Fibroblast of skin of scalp (primary cell): ENCODE results near the gene EPS15.

Experiments used
- DNase-seq: peaks from one replicate; pipeline ENCODE4 v3.0.0-alpha.2; 2013

Gene EPS15

DNA sequence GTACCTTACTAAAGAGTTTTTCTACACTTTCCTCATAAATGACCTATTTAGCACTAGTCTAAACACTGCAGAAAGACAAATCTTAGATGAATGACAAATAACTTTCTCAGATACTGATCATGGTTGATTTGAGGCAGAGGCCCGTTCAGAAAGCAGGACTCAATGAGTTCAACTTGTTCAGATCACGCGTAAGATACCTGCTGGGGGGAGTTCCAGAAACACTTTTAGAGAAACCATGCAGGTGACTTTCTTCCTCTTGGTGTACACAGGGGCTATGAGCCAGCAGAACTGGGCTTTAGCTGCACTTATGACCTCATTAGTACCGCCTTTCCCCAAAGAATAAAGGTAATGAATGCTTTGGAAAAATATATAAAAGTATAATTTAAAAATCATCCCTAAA lies 149.9 kb downstream of the EPS15 start:
- no peak for DNase-seq

DNA sequence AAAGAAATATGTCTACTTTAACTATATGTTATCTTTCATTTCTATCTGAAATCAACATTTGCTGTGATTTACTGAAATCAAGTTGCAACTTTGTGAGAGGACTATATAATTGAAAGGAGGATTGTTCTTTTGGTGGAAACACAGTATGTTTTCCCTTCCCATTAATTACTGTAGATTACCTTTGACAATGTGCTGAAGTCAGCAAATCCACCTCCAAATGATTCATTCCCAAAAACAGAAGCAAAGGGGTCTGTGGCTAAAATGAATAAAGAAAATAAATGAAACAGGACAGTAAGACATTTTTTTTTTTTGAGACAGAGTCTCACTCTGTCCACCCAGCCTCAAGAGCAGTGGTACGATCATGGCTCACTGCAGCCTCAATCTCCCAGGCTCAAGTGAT lies 153.3 kb downstream of the EPS15 start:
- no peak for DNase-seq

DNA sequence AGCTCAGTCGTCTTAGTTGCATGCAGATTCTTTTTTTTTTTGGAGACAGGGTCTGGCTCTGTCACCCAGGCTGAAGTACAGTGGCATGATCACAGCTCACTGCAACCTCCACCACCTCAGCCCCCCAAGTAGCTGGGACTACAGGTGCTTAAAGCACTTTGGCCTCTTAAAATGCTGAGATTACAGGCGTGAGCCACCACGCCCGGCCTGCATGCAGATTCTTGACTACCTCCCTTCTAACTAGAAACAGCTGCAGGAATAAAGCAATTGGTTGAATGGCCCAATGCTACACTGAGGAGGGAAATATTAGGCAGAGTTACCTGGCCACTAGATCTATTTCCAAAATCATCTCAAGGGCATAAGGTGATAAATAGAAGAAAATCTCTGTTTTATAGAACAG lies 159.2 kb downstream of the EPS15 start:
- DNase-seq: no peak

DNA sequence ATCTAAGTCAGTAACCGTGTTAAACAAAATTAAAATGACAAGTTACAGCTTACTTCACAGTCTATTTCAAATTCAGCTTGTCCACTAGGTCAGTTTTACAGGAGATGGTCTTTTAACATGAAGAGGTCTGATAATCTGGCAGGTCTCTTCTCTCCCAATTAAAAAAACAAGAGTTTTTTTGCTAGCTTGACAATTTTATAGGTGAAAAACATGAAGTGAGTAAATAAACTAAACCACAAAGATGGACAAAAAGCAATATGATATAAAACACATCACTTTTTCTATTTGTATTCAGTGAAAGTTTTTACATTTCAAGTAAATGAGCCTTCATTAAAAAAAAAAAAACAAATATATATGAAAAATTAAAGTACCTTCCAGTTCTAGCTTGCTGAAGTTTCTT lies 163.7 kb downstream of the EPS15 start:
- no peak for DNase-seq

DNA sequence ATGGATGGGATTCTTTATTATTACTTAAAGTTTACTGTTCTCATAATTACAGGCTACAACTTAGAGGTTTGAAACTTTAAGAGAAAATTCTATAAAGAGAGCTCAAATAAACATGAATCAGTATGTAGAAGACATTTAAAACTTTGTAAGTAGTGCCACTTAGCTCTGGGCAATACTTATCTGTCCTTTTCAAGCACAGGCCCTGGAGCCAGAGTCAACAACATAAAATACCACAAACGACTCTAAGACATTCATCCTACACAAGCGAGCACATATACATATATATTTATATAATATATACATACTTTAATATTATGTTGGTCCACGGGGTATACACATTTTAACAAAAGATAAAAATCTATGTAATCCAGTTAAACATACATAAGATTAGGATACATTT lies 164.7 kb downstream of the EPS15 start:
- DNase-seq: no peak

DNA sequence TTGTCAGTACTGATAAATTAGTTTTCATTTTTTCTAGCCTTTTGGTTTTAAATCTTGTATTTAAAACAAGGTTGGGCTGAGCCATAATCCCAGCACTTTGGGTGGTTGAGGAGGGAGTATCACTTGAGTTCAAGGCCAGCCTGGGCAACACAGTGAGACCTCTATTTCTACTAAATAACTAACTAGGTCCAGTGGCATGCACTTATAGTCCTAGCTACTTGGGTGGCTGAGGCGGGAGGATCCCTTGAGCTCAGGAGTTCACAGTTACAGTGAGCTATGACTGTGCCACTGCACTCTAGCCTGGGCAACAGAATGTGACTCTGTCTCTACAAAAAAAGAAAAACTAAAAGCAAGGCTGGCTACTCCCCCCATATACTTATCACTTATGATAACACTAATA lies 167.2 kb downstream of the EPS15 start:
- no peak for DNase-seq

DNA sequence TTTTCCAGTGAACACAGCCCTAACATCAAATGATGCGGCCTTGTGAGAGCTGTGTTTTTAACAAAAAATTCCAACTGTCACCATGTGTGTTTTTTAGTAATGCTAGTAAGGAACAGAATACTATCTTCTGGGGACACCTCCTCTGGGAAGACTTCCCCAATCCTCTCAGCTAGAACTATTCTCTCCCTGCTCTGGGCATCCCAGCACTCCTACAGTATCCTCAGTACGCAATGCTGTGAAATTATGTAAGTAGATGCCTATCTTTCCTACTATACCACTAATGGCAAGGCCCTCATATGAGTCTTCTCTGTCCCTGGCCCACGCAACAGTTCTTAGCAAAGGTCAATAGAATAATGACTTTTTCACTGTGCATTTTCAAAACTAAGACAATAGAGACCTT lies 169.2 kb downstream of the EPS15 start:
- DNase-seq: no peak

DNA sequence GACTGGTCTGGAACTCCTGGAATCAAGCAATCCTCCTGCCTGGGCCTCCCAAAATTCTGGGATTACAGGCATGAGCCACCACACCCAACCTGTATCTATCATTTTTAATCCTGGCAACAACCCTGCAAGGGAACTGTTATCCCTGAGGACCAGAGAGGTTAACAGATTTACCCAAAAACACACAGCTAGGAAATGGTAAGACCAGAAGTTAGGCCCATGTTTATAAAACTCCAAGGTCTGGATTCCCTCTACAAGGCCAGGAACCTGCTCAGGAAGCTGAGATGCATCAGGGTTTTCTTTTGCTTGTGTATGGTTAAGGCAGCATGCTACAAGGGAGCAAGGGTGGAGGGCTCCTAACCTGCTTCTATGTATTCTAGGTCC lies 170.9 kb downstream of the EPS15 start:
- no peak for DNase-seq

DNA sequence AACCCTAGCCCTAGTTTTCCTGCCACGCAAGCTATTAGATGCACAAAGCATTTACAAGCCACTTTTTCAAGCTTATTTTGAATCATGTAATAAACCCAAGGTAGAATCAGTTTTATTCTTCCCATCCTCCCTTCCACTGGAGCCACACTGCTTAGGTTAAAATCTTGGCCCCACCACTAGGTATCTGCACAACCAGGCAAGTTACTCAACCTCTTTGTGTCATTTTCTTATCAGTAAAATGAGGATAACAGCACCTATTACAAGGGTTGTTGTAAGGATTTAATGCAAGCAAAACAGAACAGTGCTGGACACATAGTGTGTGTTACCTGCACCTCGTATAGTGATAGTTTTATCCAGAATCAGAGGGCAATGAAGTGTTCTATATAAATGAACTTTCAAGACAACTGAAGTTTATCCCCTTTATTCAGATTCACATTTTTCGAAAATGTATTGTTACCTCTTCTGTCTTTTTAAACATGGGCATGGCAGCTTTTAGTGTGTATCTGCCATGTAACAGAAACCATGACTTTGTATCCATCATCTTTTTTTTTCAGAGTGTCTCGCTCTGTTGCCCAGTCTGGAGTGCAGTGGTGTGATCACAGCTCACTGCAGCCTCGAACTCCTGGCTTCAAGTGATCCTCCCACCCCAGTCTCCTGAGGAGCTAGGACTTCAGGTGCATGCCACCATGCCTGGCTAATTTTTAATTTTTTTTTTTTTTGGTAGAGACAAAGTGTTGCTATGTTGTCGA lies 171.5 kb downstream of the EPS15 start:
- no peak for DNase-seq

DNA sequence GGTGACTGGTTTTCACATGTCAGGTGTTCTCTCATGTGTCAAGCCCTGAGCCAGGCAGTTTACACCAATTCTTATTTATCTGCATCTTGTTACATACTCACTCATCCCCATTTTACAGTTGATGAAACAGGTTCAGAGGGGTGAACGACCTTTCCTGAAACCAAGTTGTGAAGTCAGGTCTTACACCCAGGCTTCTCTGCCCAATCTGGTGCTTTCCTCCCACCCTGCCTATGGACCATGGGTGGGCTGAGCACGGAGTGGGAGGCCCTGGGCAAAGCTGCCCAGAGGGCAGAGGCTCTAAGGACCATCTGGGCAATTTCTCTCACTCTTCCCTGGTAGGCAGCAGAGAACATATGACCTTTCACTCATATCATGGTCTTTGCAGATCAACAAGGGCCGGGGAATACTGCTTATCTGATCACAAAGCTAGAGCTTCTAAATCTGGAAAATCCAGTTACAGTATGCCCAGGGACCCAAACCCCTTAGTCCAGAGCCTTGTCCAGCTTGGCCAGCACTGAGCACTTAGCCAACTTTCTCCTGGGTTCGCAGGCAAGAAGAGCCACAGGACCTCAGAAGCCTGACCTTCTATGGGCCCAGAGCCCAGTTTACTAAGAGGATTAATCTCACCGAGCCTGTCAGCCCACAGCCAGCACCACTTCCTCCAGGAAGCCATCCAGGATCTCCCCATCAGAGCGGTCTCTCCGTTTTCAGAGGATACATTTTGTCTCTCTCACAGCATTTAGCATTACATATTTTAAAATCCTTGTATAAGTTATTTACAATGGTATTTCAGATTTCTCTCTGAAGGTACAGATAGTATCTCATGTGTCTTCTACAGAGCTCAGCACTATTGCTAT lies 172.8 kb downstream of the EPS15 start:
- DNase-seq: no peak

DNA sequence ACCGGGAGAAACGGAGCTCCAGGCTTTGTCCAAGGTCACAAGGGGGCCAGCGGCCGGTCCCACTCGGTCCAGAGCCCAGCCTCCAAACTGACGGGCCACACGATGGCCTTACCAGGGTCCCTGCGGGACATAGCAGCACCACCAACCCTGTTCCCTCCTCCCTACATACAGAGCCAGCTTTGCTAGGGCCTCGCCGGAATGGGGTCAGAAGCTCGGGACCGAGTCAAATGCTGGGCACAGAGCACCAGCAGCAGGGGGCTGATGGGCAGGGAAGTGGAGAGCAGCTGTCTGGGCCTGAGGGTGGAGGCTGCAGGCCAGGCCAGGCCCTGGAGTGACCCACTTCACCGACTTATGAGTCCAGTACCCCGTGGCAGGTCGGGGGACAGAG lies 173.8 kb downstream of the EPS15 start:
- no peak for DNase-seq

DNA sequence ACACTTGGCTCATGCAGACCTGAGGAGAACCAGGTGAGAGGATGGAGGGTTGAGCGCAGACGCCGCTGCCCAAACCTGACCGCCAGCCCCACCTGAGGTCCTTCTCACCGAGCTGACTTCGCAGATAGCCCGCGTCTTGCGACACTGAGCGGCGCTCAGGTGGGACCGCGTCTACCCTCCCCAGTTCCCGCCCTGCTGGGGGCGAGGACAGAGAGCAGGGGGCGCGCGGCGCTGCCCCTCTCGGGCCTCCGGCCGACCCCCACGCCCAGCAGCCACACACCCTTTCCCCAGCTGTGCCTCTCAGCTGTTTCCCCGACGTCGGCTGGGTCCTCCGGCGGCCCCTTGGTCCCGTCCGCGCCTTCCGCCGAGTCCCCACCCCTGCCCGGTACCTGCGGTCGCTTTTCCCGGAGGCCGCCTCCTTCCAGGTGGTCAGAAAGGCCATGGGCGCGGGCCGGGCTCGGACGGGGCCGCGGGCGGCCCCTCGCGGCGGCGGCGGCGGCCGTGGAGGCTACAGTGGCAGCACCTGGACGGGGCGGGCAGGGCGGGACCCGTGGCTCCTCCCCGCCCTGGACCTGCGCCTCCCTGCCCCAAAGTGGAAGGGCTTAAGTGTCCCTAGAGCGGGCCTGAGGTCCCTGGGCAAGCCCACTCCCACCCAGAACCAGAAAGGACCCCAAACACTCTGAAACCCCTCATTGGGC lies 174.3 kb downstream of the EPS15 start:
- DNase-seq: no peak

DNA sequence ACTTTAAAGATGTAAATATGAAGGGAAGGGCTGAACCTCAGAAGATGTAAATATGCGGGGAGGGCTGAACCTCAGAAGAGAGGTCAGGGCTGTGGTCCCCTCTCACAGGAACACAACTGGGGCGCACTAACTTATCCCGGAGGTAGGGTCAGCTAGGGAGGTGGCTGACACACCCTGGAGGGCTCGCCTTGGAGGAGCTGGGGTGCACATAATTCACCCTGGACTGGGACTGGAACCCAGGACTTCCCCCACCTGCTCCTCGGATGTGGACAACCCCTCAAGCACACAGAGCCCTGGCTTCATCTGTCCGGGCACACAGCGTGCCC lies 174.8 kb downstream of the EPS15 start:
- no peak for DNase-seq

DNA sequence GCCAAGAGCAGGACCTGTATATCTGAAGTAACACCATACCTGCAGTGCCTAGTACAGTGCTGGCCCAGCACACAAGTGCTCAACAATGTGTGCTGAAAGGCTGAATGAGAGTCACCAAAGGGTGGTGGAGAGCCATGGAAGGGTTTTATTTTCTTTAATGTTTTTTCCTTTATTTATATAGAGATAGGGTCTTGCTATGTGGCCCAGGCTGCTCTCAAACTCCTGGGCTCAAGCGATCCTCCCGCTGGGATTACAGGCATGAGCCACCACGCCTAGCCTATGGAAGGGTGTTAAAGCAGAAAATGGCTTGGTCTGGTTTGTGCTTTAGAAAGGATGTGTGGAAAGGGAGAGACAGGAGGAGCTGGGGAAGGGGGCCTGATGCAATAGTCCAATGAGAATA lies 175.4 kb downstream of the EPS15 start:
- DNase-seq: no peak

DNA sequence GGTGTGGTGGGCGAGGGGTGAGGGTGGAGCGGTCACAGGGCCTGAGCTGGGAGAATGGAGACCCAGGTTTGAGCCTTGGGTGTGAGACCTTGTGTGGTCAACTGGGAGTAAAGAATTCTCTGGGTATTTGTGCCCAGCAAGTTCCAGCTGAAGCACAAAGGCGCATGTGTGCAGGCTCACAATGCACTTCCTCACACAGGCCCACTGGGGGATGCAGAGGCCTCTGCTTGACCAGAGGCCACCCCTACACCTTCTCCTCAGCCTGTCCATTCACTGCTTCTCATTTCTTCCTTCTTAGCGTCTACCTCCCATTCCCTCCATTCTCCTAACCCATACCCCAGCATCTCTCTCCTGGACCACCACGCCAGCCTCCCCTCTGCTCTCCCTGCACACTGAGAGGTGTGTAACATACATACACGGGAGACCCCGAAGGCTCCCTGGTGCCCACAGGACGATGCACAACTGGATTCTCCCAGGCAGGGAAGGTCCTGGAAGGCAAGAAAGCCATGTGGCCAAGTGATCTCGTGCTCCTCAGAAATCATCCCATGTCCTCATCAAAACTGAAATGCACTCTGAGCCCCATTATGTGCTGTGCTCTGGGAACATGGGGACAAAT lies 176.4 kb downstream of the EPS15 start:
- no peak for DNase-seq

DNA sequence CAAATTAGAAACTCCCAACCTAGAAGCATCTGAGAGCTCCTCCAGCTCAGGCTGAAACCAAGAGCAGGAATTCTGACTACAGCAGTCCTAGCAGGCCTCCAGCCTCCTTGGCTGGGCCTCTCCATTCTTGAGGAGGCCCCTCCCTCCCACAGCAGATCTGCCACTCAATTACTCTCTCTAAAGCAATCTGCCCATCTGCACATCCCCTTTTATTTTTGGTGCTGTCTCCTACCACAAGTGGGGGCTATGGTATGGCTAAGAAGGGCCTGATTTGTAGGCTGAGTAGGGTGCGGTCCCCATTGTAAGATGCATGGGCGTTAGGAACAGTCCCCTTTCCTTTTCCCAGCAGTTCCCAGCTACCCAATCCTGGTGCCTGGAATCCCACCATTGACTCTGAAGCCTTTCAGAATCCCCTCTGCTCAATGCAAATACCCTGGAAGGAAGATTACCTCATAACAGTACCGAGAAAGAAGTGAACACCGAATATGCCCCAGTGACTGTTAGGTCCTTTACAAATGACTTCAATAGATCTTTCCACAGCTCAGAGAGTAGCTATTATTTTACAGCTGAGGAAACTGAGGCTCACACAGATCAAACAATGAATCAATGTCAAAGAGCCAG lies 177.1 kb downstream of the EPS15 start:
- no peak for DNase-seq

DNA sequence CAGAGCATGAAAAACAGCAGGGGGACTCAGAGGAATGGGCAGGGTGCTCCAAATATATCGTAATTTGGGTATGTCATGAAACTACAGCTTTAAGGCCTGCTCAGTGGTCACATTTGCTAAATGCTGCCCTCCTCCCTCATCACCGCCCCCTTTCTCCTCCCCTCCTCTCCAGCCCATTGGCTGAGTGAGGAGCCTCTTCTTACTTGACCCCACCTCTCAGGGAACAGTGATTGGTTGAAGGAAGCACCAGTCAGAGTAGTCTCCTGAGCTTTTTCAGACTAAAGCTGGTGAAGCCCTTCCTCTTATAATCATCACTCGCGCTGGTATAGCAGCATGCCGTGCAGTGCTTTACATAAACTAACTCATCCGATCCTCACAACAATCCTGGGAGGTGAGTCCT lies 178.7 kb downstream of the EPS15 start:
- no peak for DNase-seq

DNA sequence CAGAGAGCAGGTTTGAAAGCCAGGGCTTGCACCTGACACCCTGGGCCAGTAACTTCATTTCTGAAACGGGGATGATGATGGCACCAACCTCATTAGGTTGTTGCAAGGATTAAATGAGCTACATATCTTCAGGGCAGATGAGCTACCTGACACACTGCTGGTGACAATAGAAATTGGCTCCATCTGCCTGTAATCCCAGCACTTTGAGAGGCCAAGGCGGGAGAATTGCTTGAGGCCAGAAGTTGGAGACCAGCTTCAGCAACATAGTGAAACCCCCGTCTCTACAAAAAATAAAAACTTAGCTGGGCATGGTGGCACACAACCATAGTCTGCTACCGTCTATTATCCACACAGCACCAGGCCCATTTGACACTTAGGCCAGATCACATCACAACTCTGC lies 182.4 kb downstream of the EPS15 start:
- no peak for DNase-seq

DNA sequence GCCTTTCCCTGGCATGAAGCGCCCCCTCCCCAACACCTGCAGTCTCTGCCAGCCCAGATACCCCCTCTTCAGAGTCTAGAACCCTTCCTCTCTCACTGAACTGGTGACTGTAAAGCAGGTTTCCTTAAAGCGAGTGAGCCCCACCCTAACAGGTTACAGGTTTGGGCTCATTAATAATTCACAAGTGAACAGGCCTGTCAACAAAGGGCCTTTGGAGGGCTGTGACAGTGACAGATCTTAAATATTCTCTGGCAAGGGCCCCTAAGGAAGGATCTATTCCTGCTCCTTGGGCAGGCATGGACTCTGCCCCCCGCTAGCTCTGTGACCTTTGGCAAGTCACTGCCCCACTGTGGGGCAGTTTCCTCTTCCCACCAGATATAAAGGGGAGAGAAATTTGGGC lies 183.1 kb downstream of the EPS15 start:
- no peak for DNase-seq

DNA sequence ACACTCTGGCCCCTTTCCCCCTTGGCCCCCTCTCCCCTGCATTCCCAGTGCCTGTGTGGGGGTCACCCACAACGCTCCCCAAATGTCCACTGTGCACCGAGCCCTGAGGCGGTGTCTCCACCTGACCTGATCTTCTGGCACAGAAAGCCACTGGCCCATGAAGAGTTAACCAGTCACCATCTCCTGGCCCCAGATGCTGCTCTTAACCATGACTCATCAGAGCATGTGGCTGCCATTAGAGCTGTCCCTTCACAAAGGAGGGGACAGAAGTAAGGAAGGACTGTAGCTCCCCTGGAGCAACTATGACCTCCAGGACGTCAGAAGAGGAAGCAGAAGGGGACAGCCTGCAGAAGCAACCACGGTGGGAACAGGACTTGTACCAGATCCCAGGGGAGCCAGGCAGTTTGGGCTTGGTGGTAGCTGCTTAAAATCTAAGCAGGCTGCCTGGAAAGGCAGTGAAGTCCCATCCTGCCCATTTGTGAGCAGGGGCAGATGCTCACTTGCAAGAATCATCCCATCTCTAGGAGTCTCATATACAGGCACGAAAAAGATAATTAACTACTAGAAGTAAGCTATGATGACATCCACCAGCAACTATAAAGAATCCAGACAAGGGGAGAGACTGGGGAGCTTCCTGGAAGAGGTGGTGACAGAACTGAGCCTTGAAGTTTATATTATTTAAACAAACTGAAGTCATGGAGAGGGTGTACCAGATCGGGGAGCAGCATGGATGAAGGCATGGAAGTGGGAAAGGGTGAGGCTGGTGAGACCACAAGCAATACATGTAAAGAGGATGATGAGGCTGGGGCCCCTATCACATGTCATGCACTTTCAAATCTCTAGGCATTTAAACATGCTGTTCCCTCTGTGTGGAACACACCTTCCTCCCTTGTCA lies 187.6 kb downstream of the EPS15 start:
- DNase-seq: peak; percentile 71

DNA sequence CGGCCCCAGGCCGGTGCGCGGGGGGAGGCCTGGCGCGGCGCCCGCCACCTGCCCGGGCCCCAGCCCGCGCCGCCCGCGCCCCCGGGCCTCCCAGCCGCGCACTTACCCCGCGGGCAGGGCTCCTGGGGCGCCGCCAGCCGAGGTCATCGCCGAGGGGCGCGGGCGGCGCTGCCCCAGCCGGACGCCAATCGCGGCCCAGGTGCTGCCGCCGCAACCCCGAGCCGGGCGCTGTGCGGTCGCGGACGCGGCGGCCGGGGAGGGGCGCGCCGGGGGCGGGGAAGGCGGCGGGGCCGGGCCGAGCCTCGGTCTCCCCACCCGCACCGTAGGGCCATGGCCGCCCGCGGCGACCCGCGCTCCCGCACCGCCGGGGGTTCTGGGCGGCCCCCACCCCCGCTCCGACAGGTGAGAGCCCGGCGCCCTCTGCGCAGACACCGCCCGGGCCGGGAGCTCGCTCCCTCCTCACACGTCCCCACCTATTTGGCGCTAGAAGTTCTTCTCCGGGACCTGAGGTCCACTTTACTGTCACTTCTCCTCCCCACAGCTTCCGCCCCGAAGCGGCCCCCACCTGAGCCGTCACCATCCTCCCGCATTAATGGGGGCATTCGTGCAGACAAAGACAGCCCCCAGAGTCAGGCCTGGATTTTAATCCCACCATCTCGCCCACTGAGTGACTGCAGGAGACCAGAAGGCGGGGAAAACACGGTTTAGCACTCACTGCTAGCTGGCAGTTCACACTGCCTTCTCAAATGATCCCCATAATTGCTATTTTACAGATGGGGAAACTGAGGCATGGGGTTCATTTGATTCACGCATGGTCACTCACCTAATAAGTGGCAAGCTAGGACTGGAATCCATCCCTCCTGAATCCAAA lies 188.5 kb downstream of the EPS15 start, which contains the start of gene TTC39A:
Gene TTC39A, minus strand, starts transcription at position 232 of the 871 bp plus-strand sequence. Its CDS starts 85 bp downstream, at position 147.
- no peak for DNase-seq
